Mesenchymal stem cell (in vitro differentiated cells and primary cell): ENCODE data around the gene KRTAP3-2. TPM values are rescaled to one million over a fixed set of nuclear protein-coding genes. Genes with fewer than 3 reads are reported as not detected.

Experiments used
- DNase-seq: peaks from one replicate; pipeline ENCODE4 v3.0.0-alpha.2; 2013
- H2AFZ ChIP-seq: one replicate; pipeline ENCODE4 v1.6.1; 2013; ENCODE audit warnings: low read depth, mild to moderate bottlenecking, control low read depth, inconsistent platforms, low read length, moderate library complexity
- H2AK5ac ChIP-seq: 2 replicates; pipeline ENCODE4 v1.6.1; 2013; ENCODE audit warnings: low read length, moderate library complexity, mild to moderate bottlenecking, inconsistent platforms; ENCODE audit not compliant: severe bottlenecking
- H2BK120ac ChIP-seq: one replicate; pipeline ENCODE4 v1.6.1; 2013; ENCODE audit warnings: low read depth, mild to moderate bottlenecking, inconsistent platforms, low read length, moderate library complexity
- H2BK12ac ChIP-seq, 2 experiments: one replicate each; pipeline ENCODE4 v1.6.1; 2013; ENCODE audit warnings: inconsistent platforms in 2 of 2, low read length in 2 of 2, mild to moderate bottlenecking in 2 of 2, moderate library complexity in 2 of 2, control low read depth in 1 of 2
- H2BK15ac ChIP-seq: one replicate; pipeline ENCODE4 v1.6.1; 2013; ENCODE audit warnings: mild to moderate bottlenecking, low read depth, inconsistent platforms; ENCODE audit not compliant: poor library complexity, severe bottlenecking
- H2BK5ac ChIP-seq: 2 replicates; pipeline ENCODE4 v1.6.1; 2013; ENCODE audit warnings: low read depth, mild to moderate bottlenecking, low read length, control low read depth, inconsistent platforms; ENCODE audit not compliant: poor library complexity, severe bottlenecking
- H3K14ac ChIP-seq, 2 experiments: one replicate each; pipeline ENCODE4 v1.6.1; 2013; ENCODE audit warnings: inconsistent platforms in 2 of 2, low read length in 2 of 2, control low read depth in 1 of 2, mild to moderate bottlenecking in 1 of 2, moderate library complexity in 1 of 2
- H3K18ac ChIP-seq, 2 experiments: one replicate each; pipeline ENCODE4 v1.6.1; 2013; ENCODE audit warnings: inconsistent platforms in 2 of 2, low read length in 2 of 2, control low read depth in 1 of 2, low read depth in 1 of 2, mild to moderate bottlenecking in 1 of 2
- H3K23ac ChIP-seq, 2 experiments: one replicate each; pipeline ENCODE4 v1.6.1; 2013; ENCODE audit warnings: inconsistent platforms in 2 of 2, low read length in 2 of 2, mild to moderate bottlenecking in 2 of 2, moderate library complexity in 2 of 2, control low read depth in 1 of 2
- H3K27ac ChIP-seq: 2 replicates; pipeline ENCODE4 v1.5.1; 2013; ENCODE audit warnings: mild to moderate bottlenecking, moderate library complexity, low read length, control low read depth, inconsistent platforms; ENCODE audit not compliant: poor library complexity, severe bottlenecking
- H3K27me3 ChIP-seq, 2 experiments: 2 replicates each; pipeline versions ENCODE4 v1.6.1 to v1.7.0; 2013; ENCODE audit warnings: low read length in 2 of 2, mild to moderate bottlenecking in 2 of 2, moderate library complexity in 2 of 2, control low read depth in 1 of 2, inconsistent platforms in 1 of 2; ENCODE audit not compliant: control insufficient read depth in 1 of 2, insufficient read depth in 1 of 2
- H3K36me3 ChIP-seq, 2 experiments: 2 replicates each; pipeline versions ENCODE4 v1.6.1 to v1.7.0; 2013; ENCODE audit warnings: low read length in 2 of 2, control low read depth in 1 of 2, inconsistent platforms in 1 of 2, low read depth in 1 of 2, mild to moderate bottlenecking in 1 of 2; ENCODE audit not compliant: insufficient read depth in 2 of 2, control insufficient read depth in 1 of 2
- H3K4ac ChIP-seq, 2 experiments: one replicate each; pipeline ENCODE4 v1.6.1; 2013; ENCODE audit warnings: inconsistent platforms in 2 of 2, low read length in 2 of 2, mild to moderate bottlenecking in 2 of 2, moderate library complexity in 2 of 2, control low read depth in 1 of 2, low read depth in 1 of 2
- H3K4me1 ChIP-seq: 2 replicates; pipeline ENCODE4 v1.6.1; 2013; ENCODE audit warnings: low read depth, low read length, control low read depth; ENCODE audit not compliant: control insufficient read depth, insufficient read depth
- H3K4me2 ChIP-seq: 2 replicates; pipeline ENCODE4 v1.6.1; 2013; ENCODE audit warnings: low read length, mild to moderate bottlenecking, inconsistent platforms; ENCODE audit not compliant: poor library complexity, severe bottlenecking
- H3K4me3 ChIP-seq, 2 experiments: 2 replicates each; pipeline versions ENCODE4 v1.5.1 to v1.7.0; 2013; ENCODE audit warnings: low read length in 2 of 2, mild to moderate bottlenecking in 2 of 2, control low read depth in 1 of 2, low read depth in 1 of 2; ENCODE audit not compliant: insufficient read depth in 1 of 2
- H3K79me1 ChIP-seq: replicated peaks from 2 replicates; pipeline ENCODE4 v1.6.1; 2013; ENCODE audit warnings: mild to moderate bottlenecking, control low read depth, low read length, inconsistent platforms; ENCODE audit not compliant: poor library complexity, severe bottlenecking
- H3K9ac ChIP-seq: 2 replicates; pipeline ENCODE4 v1.7.0; 2013; ENCODE audit warnings: mild to moderate bottlenecking, low read length, moderate library complexity
- H3K9me3 ChIP-seq: 2 replicates; pipeline ENCODE4 v1.7.0; 2013; ENCODE audit warnings: mild to moderate bottlenecking, low read length; ENCODE audit not compliant: control insufficient read depth
- H4K8ac ChIP-seq: one replicate; pipeline ENCODE4 v1.6.1; 2013; ENCODE audit warnings: inconsistent platforms, mild to moderate bottlenecking, low read length, moderate library complexity
- H4K91ac ChIP-seq: one replicate; pipeline ENCODE4 v1.6.1; 2013; ENCODE audit warnings: mild to moderate bottlenecking, low read length, inconsistent platforms
- WGBS: methylation state at CpG from one replicate; pipeline ENCODE4 v1.1.7; 2013; ENCODE audit warnings: mixed read lengths; 5-methylcytosine and 5-hydroxymethylcytosine counted together
- small RNA-seq: library from polyadenylated mRNA; stranded (forward); fragments of <200 nt; extraction: miRNeasy Mini kit (QIAGEN cat#:217004); gene quantifications from one replicate; pipeline ENCODE3, GENCODE V24; 2013; ENCODE audit warnings: low read depth

Gene KRTAP3-2

GRCh38 chr17:40951011-40951622, 48.6 kb downstream of the KRTAP3-2 start:
- Histone ChIP-seq H3K27ac (no peak overlapping the region), H3K27me3 (no peaks in the 10 kb centered on the region), H3K9ac (no peak overlapping the region), H3K18ac (no peak overlapping the region), H2BK120ac (no peak overlapping the region), H4K91ac (no peak overlapping the region), H2BK15ac (no peak overlapping the region), H4K8ac (no peak overlapping the region), H3K4ac (no peak overlapping the region), H2AFZ (no peak overlapping the region), H3K4me1 (peaks cover 3% of the 10 kb centered on the region), H2AK5ac (no peak overlapping the region), H2BK12ac (no peak overlapping the region), H3K14ac (no peak overlapping the region), H3K36me3 (no peaks in the 10 kb centered on the region), H3K4me3 (no peak overlapping the region), H3K9me3 (no peaks in the 10 kb centered on the region), H3K79me1 (no peaks in the 10 kb centered on the region), H2BK5ac (no peak overlapping the region), H3K4me2 (no peak overlapping the region), H3K23ac (no peak overlapping the region)
- no peak for DNase-seq
- 96% methylated on average over 2 of the region's 2 CpGs for WGBS

GRCh38 chr17:40950176-40950575, 49.5 kb downstream of the KRTAP3-2 start:
- WGBS: 85% methylated on average over 7 of the region's 7 CpGs
- no peak overlapping the region for H3K23ac ChIP-seq

DNA sequence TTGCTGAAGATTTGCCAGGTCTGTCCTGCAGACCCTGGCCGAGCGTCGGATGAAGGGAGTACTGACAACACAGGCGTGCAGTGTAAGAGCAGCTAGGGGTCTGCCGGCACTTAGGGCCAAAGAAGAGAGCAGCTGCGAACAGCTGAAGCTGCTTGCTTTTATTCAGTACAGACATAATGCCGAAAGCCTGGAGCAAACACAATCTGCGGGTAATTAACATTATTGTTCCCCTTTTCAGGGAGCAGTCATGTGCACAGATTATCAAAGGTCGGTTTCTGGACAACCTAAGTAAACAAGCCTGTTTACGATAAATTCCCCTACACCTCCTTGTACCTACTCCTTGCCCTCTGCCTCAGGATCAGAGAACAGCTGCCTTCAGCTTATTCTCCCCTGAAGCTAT, 50.3 kb downstream of the KRTAP3-2 start:
- Histone ChIP-seq H3K4me3 (no peak overlapping the region), H3K23ac (no peak overlapping the region), H4K8ac (no peak overlapping the region), H3K18ac (no peak overlapping the region), H3K36me3 (no peaks in the 10 kb centered on the region), H3K27me3 (no peaks in the 10 kb centered on the region), H2BK120ac (no peak overlapping the region), H4K91ac (no peak overlapping the region), H3K9me3 (no peaks in the 10 kb centered on the region), H3K4ac (no peak overlapping the region), H3K79me1 (no peaks in the 10 kb centered on the region), H3K4me1 (no peaks in the 10 kb centered on the region), H3K4me2 (no peak overlapping the region), H2AFZ (no peak overlapping the region), H2BK12ac (no peak overlapping the region), H3K9ac (peak overlapping the region; percentile 38), H2BK5ac (no peak overlapping the region), H3K14ac (no peak overlapping the region), H2BK15ac (no peak overlapping the region), H3K27ac (no peak overlapping the region), H2AK5ac (no peak overlapping the region)
- no peak for DNase-seq
- 72% methylated on average over 10 of the region's 10 CpGs for WGBS

More at GRCh38 chr17:40950176-40950575, 49.5 kb downstream of the KRTAP3-2 start:
- Histone ChIP-seq H2BK5ac (no peak overlapping the region), H2AFZ (no peak overlapping the region), H3K36me3 (no peaks in the 10 kb centered on the region), H3K4me1 (no peaks in the 10 kb centered on the region), H3K27ac (no peak overlapping the region), H3K14ac (no peak overlapping the region), H4K91ac (no peak overlapping the region), H2BK12ac (no peak overlapping the region), H2BK15ac (no peak overlapping the region), H4K8ac (no peak overlapping the region), H3K79me1 (no peaks in the 10 kb centered on the region), H2AK5ac (no peak overlapping the region), H3K9me3 (no peaks in the 10 kb centered on the region), H3K4ac (no peak overlapping the region), H3K4me3 (no peak overlapping the region), H2BK120ac (no peak overlapping the region), H3K27me3 (no peaks in the 10 kb centered on the region), H3K4me2 (no peak overlapping the region), H3K18ac (no peak overlapping the region), H3K9ac (no peak overlapping the region)
- no peak for DNase-seq

Small RNA genes within 50 kb of the gene (small RNA-seq; reads per million reads assigned to genes)
- not detected for gene KRTAP3-4P
